ENCODE data around the gene SMPD3. TPM values are rescaled to one million over a fixed set of nuclear protein-coding genes. Genes with fewer than 3 reads are reported as not detected.

Gene SMPD3
- total and polyA plus RNA-seq, 3 donors from 2014 or later: 13.3 to 23.4 (median 20.6) TPM

DNA sequence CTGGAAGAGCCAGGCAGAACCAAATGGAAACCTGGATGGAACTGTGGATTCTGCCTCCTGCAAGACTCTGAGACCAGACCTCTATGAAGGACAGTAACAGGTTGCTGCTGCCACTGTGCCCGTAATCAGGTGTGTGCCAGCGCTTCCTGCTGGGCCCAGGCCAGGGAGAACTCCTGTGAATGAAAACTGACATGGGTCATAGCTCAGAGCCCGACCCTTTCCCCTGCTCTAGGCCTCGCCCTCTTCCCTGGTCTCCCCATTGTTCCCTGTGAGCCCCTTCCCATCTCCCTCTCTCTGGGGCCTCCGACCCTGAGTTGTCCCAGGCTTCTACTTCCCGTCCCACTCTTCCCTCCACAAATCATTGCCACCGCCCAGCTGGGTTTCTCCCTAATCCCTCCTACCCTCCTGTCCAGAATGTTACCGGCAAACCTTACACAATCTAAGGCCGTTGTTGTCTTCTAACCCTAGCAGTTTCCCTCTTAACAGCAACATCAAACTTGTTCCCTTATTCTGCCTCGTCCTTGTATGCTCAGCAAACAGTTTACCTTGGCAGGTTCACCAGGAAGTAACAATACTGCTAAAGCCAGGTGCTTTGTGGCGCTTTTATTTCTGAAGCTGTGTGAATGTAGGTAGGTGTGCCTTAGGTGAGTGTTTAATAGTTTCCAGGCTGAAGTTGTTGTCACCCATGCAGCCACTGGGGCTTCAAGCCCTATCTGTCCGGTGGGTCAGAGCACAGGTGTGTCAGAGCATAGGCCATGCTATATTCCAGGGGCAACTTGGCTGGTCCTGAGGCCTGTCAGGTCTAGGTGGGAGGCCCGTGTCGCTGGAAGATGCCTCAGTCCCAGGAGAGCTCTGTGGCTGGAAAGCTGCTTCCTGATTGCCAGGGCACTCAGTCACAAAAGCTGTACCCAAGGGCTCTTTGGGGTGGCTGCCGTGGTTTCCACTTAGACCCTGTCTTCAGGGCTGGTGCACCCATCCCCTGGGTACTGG lies 32.0 kb downstream of the SMPD3 start:
- TF ChIP-seq POLR2A (IDR thresholded peaks at IDR 0.05) (no peak), CTCF (IDR thresholded peaks at IDR 0.05) (no peak)
- 79 to 86% methylated on average over 15 of the region's 15 CpGs for WGBS, 2 donors
- Histone ChIP-seq H3K4me1 (peaks cover 11% of the 10 kb centered on the region), H3K36me3 (ENCODE audit: low read depth, missing control alignments) (no peaks in the 10 kb centered on the region), H3K27ac (no peak overlapping the region), H3K4me3 (no peak overlapping the region), H3K27me3 (no peaks in the 10 kb centered on the region), H3K9me3 (no peaks in the 10 kb centered on the region)
- intact Hi-C loops (cut with DNase I; ENCODE audit: low total_unique reads): no loop called here
- DNase-seq: no peak

DNA sequence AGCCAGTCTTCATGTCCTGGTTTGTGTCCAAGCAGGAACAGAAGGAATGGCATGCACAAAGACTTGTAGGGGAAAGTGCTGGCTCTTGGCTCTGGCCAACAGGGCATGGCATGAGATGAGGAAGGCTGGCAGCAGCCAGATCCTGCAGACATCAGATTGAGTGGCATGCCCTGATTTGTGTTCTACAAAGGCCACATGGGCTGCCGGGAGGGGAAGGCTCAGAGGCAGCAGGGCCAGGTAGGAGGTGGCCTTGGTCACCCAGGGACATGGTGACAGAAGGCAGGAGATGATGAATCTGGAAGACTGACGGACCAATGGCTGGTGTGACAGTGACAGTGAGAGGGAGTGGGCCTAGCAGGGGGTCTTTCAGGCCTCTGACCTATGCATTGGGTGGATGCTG lies 33.7 kb downstream of the SMPD3 start:
- WGBS, 2 donors: 50 to 71% methylated on average over 2 of the region's 2 CpGs
- H3K27ac ChIP-seq: no peak overlapping the region

GRCh38 chr16:68412061-68412460 lies 36.2 kb downstream of the SMPD3 start:
- WGBS, 2 donors: 94 to 97% methylated on average over 6 of the region's 6 CpGs
- Histone ChIP-seq H3K4me3 (no peak overlapping the region), H3K36me3 (ENCODE audit: low read depth, missing control alignments) (no peaks in the 10 kb centered on the region), H3K4me1 (peaks cover 11% of the 10 kb centered on the region), H3K27me3 (no peaks in the 10 kb centered on the region), H3K27ac (no peak overlapping the region), H3K9me3 (no peaks in the 10 kb centered on the region)
- no peak for DNase-seq
- intact Hi-C loops (cut with DNase I; ENCODE audit: low total_unique reads): no loop called here
- TF ChIP-seq CTCF (IDR thresholded peaks at IDR 0.05) (no peak), POLR2A (IDR thresholded peaks at IDR 0.05) (no peak)

More for the DNA sequence above, 33.7 kb downstream of the SMPD3 start:
- no peak overlapping the region for H3K4me3 ChIP-seq
- no peak for DNase-seq
- TF ChIP-seq CTCF (IDR thresholded peaks at IDR 0.05) (no peak), POLR2A (IDR thresholded peaks at IDR 0.05) (no peak)
- H3K36me3 ChIP-seq (ENCODE audit: low read depth, missing control alignments): no peaks in the 10 kb centered on the region
- H3K27me3 ChIP-seq: no peaks in the 10 kb centered on the region
- peaks cover 11% of the 10 kb centered on the region for H3K4me1 ChIP-seq
- H3K9me3 ChIP-seq: no peaks in the 10 kb centered on the region
- intact Hi-C loops (cut with DNase I; ENCODE audit: low total_unique reads): no loop called here

DNA sequence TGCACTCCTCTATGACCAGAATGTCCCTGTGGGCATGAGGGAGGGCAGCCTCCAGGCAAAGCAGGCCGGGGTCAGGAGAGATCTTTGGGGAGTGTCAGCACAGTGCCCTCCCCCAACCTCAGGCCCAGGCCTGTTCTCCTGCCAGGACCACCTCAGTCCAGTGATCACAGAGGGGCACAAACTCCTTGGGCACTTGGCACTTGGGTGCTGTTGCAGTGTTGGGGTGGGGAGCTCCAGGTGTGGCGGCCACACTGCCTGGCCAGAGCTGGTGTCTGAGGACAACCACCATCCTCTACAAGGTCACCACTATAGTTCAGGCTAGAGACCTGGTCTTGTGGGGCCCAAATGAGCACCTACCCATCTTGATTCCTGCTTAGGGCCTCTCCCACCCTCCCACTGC lies 37.2 kb downstream of the SMPD3 start:
- WGBS, 2 donors: 60 to 93% methylated on average over 1 to 2 of the region's 2 CpGs
- no peak overlapping the region for H3K4me3 ChIP-seq
- intact Hi-C loops (cut with DNase I; ENCODE audit: low total_unique reads): no loop called here
- H3K27me3 ChIP-seq: no peaks in the 10 kb centered on the region
- H3K9me3 ChIP-seq: no peaks in the 10 kb centered on the region
- no peaks in the 10 kb centered on the region for H3K36me3 ChIP-seq (ENCODE audit: low read depth, missing control alignments)
- DNase-seq: no peak
- H3K27ac ChIP-seq: no peak overlapping the region
- peaks cover 19% of the 10 kb centered on the region for H3K4me1 ChIP-seq
- TF ChIP-seq POLR2A (IDR thresholded peaks at IDR 0.05): no peak
- TF ChIP-seq CTCF (IDR thresholded peaks at IDR 0.05): no peak
